ENCODE measurements around the gene PTH2.
"Not testable (repeated sequence)": the region's sequence is repeated elsewhere in the genome, so short reads cannot be mapped to it uniquely, and the experiment has no call there.

Gene PTH2

DNA sequence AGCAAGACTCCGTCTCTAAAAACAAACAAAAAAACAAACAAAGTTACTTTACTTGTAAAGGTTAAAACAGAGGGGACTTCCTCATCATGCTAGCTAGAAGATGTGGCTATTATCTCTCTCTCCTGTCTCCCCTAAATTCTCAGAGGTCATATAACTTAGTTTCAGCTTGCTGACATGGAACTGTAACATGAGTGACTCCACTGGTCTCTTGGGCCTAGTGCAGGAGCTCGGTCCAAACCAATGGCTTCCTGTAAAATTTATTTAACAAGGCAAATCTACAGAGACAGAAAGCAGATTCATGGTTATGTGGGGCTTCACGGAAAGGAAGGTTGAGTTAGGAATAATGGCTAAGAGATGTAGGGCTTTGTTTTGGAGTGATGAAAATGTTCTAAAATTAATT, 44.7 kb downstream of the PTH2 start:
- DNase-seq (ENCODE audit: low spot score): no peak

DNA sequence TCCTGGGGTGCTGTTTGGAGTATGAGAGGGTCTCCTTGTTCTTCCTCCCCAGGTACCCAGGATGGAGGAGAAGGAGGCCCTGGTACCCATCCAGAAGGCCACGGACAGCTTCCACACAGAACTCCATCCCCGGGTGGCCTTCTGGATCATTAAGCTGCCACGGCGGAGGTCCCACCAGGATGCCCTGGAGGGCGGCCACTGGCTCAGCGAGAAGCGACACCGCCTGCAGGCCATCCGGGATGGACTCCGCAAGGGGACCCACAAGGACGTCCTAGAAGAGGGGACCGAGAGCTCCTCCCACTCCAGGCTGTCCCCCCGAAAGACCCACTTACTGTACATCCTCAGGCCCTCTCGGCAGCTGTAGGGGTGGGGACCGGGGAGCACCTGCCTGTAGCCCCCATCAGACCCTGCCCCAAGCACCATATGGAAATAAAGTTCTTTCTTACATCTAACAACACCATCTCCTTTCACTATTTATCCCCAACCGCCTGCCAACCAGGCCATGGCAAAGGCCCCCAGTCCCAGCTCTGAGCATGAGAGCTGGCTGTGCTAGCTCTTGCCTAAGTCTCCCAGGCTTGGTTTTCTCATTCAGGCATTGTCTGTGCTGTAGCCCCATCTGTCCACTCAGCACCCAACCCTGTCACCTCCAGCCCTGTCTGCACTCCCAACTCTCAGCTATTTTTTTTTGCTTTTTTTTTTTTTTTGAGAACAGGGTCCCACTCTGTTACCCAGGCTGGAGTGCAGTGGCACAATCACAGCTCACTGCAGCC, 48.4 kb downstream of the PTH2 start:
- DNase-seq (ENCODE audit: low spot score): no peak

DNA sequence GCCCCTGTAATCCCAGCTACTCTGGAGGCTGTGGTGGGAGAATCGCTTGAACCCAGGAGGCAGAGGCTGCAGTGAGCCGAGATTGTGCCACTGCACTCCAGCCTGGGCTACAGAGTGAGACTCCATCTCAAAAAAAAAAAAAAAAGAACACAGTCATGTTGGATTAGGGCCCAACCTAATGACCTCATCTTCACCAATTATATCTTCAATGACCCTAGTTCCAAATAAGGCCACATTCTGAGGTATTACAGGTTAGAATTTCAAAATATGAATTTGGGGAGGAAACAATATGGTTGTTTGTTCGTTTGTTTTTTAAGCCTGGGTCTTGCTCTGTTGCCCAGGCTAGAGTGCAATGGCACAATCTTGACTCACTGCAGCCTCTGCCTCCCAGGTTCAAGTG, 50.1 kb downstream of the PTH2 start:
- not testable (repeated sequence) for DNase-seq (ENCODE audit: low spot score)

All from cerebellar cortex (tissue), 1 donor.